ENCODE results near the gene STUM. TPM values are rescaled to one million over a fixed set of nuclear protein-coding genes. Genes with fewer than 3 reads are reported as not detected.

Gene STUM
- total and polyA plus RNA-seq, 12 donors: 0.13 to 0.44 (median 0.24) TPM; not detected in 1

- H3K27me3 ChIP-seq: no peaks in the 10 kb centered on the region
- no peak for TF ChIP-seq POLR2A (IDR thresholded peaks at IDR 0.05)
- TF ChIP-seq CTCF (IDR thresholded peaks at IDR 0.05): no peak
- no peak for DNase-seq
- intact Hi-C loops (cut with DNase I): no loop called here
- no peaks in the 10 kb centered on the region for H3K9me3 ChIP-seq (replicated peaks in 1 of 3)
- H3K36me3 ChIP-seq (replicated peaks in 1 of 2): no peaks in the 10 kb centered on the region
- 94 to 99% (median 97%) methylated on average over 8 of the region's 8 CpGs for WGBS, 4 donors
- no peak overlapping the region for H3K27ac ChIP-seq
- no peaks in the 10 kb centered on the region for H3K4me1 ChIP-seq (replicated peaks in 1 of 2)
- no peak overlapping the region for H3K4me3 ChIP-seq
Measured at GRCh38 chr1:226581650-226582330, 33.2 kb downstream of the STUM start.

- intact Hi-C loops (cut with DNase I): no loop called here
- H3K4me3 ChIP-seq: no peak overlapping the region
Measured at GRCh38 chr1:226582966-226583365, 34.4 kb downstream of the STUM start.

GRCh38 chr1:226584164-226584563 is 35.6 kb downstream of the STUM start:
- no peaks in the 10 kb centered on the region for H3K9me3 ChIP-seq (replicated peaks in 1 of 3)
- intact Hi-C loops (cut with DNase I): no loop called here
- no peak for TF ChIP-seq POLR2A (IDR thresholded peaks at IDR 0.05)
- no peak for TF ChIP-seq CTCF (IDR thresholded peaks at IDR 0.05)
- H3K27me3 ChIP-seq: no peaks in the 10 kb centered on the region
- no peak for DNase-seq
- WGBS, 4 donors: 67 to 79% (median 71%) methylated on average over 3 of the region's 3 CpGs
- no peak overlapping the region for H3K4me3 ChIP-seq
- H3K36me3 ChIP-seq (replicated peaks in 1 of 2): no peaks in the 10 kb centered on the region
- peaks cover 0 to 6% of the 10 kb centered on the region in 2 donors for H3K4me1 ChIP-seq (replicated peaks in 1 of 2)
- no peak overlapping the region for H3K27ac ChIP-seq

More at GRCh38 chr1:226582966-226583365, 34.4 kb downstream of the STUM start:
- no peaks in the 10 kb centered on the region for H3K27me3 ChIP-seq
- no peaks in the 10 kb centered on the region for H3K36me3 ChIP-seq (replicated peaks in 1 of 2)
- WGBS, 4 donors: 93 to 100% (median 96%) methylated on average over 3 of the region's 3 CpGs
- H3K27ac ChIP-seq: no peak overlapping the region
- no peaks in the 10 kb centered on the region for H3K9me3 ChIP-seq (replicated peaks in 1 of 3)
- DNase-seq: no peak
- TF ChIP-seq POLR2A (IDR thresholded peaks at IDR 0.05) (no peak), CTCF (IDR thresholded peaks at IDR 0.05) (no peak)
- H3K4me1 ChIP-seq (replicated peaks in 1 of 2): no peaks in the 10 kb centered on the region

GRCh38 chr1:226586116-226586515 is 37.6 kb downstream of the STUM start:
- H3K4me3 ChIP-seq: no peak overlapping the region
- H3K9me3 ChIP-seq (replicated peaks in 1 of 3): no peaks in the 10 kb centered on the region
- WGBS, 4 donors: 55 to 93% (median 87%) methylated on average over 3 to 7 of the region's 7 CpGs
- intact Hi-C loops (cut with DNase I): no loop called here
- no peaks in the 10 kb centered on the region for H3K36me3 ChIP-seq (replicated peaks in 1 of 2)
- no peak for DNase-seq
- H3K27ac ChIP-seq: no peak overlapping the region
- peaks cover 0 to 9% of the 10 kb centered on the region in 2 donors for H3K4me1 ChIP-seq (replicated peaks in 1 of 2)
- H3K27me3 ChIP-seq: no peaks in the 10 kb centered on the region
- TF ChIP-seq POLR2A (IDR thresholded peaks at IDR 0.05) (no peak), CTCF (IDR thresholded peaks at IDR 0.05) (no peak)

All from adrenal gland (tissue), 12 donors.